PC-9 (cell line): ENCODE results near the gene KCNE1.

Experiments
- EZH2 ChIP-seq: fragments of 200-600 bp; sonication (generic); IDR thresholded peaks from 2 replicates; pipeline ENCODE4 v1.8.0; 2017; ENCODE audit warnings: antibody characterized with exemption, low read depth
- TF ChIP-seq, protein P1 (sequence below): fragments of 200-600 bp; sonication (generic); conservative IDR thresholded peaks from 2 replicates; pipeline ENCODE4 v1.6.1; 2017; ENCODE audit warnings: mixed run types, antibody characterized with exemption, mild to moderate bottlenecking, moderate library complexity

DNA sequence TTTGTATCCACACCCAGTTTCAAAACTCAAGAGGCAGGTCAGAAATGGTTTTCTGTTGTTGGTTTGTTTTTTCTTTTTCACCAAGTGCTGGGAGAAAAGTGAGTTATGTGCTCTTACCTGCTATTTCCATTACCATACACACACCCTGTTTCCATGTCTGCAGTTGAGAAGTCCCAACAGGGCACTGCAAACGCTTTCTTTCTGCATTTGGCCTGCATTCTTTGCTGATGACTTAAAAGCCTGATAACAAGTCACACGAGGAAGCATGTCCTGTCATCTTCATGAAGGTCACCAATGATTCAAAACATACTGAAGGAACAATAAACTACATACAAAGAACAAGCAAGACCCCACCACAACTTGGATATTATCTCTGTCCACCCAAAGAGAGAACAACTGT lies 24.8 kb upstream of the KCNE1 start:
- TF ChIP-seq, protein P1, sequence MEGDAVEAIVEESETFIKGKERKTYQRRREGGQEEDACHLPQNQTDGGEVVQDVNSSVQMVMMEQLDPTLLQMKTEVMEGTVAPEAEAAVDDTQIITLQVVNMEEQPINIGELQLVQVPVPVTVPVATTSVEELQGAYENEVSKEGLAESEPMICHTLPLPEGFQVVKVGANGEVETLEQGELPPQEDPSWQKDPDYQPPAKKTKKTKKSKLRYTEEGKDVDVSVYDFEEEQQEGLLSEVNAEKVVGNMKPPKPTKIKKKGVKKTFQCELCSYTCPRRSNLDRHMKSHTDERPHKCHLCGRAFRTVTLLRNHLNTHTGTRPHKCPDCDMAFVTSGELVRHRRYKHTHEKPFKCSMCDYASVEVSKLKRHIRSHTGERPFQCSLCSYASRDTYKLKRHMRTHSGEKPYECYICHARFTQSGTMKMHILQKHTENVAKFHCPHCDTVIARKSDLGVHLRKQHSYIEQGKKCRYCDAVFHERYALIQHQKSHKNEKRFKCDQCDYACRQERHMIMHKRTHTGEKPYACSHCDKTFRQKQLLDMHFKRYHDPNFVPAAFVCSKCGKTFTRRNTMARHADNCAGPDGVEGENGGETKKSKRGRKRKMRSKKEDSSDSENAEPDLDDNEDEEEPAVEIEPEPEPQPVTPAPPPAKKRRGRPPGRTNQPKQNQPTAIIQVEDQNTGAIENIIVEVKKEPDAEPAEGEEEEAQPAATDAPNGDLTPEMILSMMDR, result no peak
- TF ChIP-seq EZH2, result no peak
